Heart left ventricle (tissue), 16 donors: ENCODE measurements around the gene PRDM11. TPM values are rescaled to one million over a fixed set of nuclear protein-coding genes. Genes with fewer than 3 reads are reported as not detected.

Source experiments
- ATAC-seq, 4 donors: fragments of 200-7000 bp; cut with Tn5 transposase; one replicate each; pipeline ENCODE4 v1.9.1; 2020 to 2022; ENCODE audit warnings: moderate library complexity in 4 of 4, mild to moderate bottlenecking in 3 of 4, moderate number of reproducible peaks in 1 of 4
- DNase-seq, 5 donors: peaks; one replicate each; pipeline ENCODE4 v3.0.0-alpha.2; 2020
- H3K27ac ChIP-seq, 12 donors: fragments of 200-600 bp; sonication (generic) in 4 of 12; one replicate each; pipeline versions ENCODE4 v1.5.0 to v1.8.0; 2016 to 2022; ENCODE audit warnings: mild to moderate bottlenecking in 2 of 12
- H3K27me3 ChIP-seq, 9 donors: fragments of 200-600 bp; sonication (generic) in 2 of 9; one replicate each; pipeline versions ENCODE4 v1.5.1 to v1.8.0; 2016 to 2022; ENCODE audit warnings: mild to moderate bottlenecking in 3 of 9
- H3K36me3 ChIP-seq, 9 donors: fragments of 200-600 bp; sonication (generic) in 2 of 9; one replicate each; pipeline versions ENCODE4 v1.5.0 to v1.8.0; 2018 to 2022; ENCODE audit warnings: mild to moderate bottlenecking in 2 of 9
- H3K4me1 ChIP-seq, 12 donors: fragments of 200-600 bp; sonication (generic) in 4 of 12; one replicate each; pipeline versions ENCODE4 v1.5.0 to v1.8.0; 2016 to 2022; ENCODE audit warnings: mild to moderate bottlenecking in 3 of 12
- H3K4me3 ChIP-seq, 12 donors: fragments of 200-600 bp; sonication (generic) in 4 of 12; one replicate each; pipeline versions ENCODE4 v1.5.0 to v1.8.0; 2017 to 2022; ENCODE audit warnings: mild to moderate bottlenecking in 9 of 12, moderate library complexity in 4 of 12
- H3K9me3 ChIP-seq, 12 donors: fragments of 200-600 bp; sonication (generic) in 4 of 12; one replicate each; pipeline versions ENCODE4 v1.5.0 to v1.8.0; 2016 to 2022; ENCODE audit warnings: mild to moderate bottlenecking in 1 of 12
- CTCF ChIP-seq, 12 donors: fragments of 200-600 bp; sonication (generic) in 4 of 12; IDR thresholded peaks; one replicate each; pipeline versions ENCODE4 v1.5.0 to v1.8.0; 2018 to 2022; ENCODE audit warnings: antibody characterized with exemption in 12 of 12, mild to moderate bottlenecking in 5 of 12
- POLR2A ChIP-seq, 2 donors: fragments of 450-650 bp; IDR thresholded peaks; one replicate each; pipeline ENCODE4 v1.6.1; 2017; ENCODE audit warnings: antibody characterized with exemption in 2 of 2, mild to moderate bottlenecking in 2 of 2, moderate library complexity in 2 of 2
- WGBS, 4 donors: extraction: QIAGEN DNeasy Blood & Tissue Kit in 2 of 4; methylation state at CpG; one replicate each; pipeline versions ENCODE4 v1.1.5 to v1.1.7; 2013 to 2018; 5-methylcytosine and 5-hydroxymethylcytosine counted together
- intact Hi-C, 10 donors: fragments of 100-400 bp; cut with DNase I; formaldehyde crosslinking; loops; one replicate each; pipeline versions ENCODE4 v1.11.1 to v1.14.2; 2022
- polyA plus RNA-seq, 2 donors: library from polyadenylated mRNA; stranded (reverse); fragments of 200-250 nt; gene quantifications; one replicate each; pipeline ENCODE4 v1.2.3, GENCODE V29; 2013
- total RNA-seq, 9 donors: library from RNA; depleted of rRNA in 2 of 9; stranded (reverse); fragments of >200 nt in 2 of 9; fragmentation: NEBNext Ultra II Directional in 3 of 9; extraction: Animal tissue kit (Norgen Biotek cat#: 25700) in 3 of 9; gene quantifications; one replicate each; pipeline versions ENCODE4 v1.1.0 to v1.2.4, GENCODE V29; 2016 to 2023
- donor health status: ischemic (EF 13 %, LVEDD 7.1; RV severe dilation, severe dysfunction).
- donor health status: healthy with polysubstance abuse.
- donor health status: DM: no; HTN: yes; CAD: no.
- donor health status: DM: no; HTN: no; CAD: no.
- donor health status: ischemic (EF 25% LVEDD 6.9; RV normal size, moderate dysfunction).
- donor health status: ischemic (EF 25% LVEDD 5.7; RV mildly dilated, moderate dysfunction).
- donor health status: healthy.
- donor health status: DM: yes; HTN: yes; CAD: no.
- donor health status: ischemic (EF 35%, LVEDD 5.7; RV mildly dilated, moderate dysfunction).
- donor health status: nonischemic (EF 11% LVEDD 7.7; RV severe dilation, severe dysfunction).
- donor health status: DM: yes; HTN: yes; CAD: no.
- donor health status: PGD.
- donor health status: ischemic (EF 29% LVEDD 5.4; RV normal size, mild dysfunction).
- donor health status: nonischemic (EF 23%, LVEDD 6.1; RV moderate dilation, normal function).

Gene PRDM11
- total and polyA plus RNA-seq, 11 donors: 4.5 to 29.6 (median 18.2) TPM

GRCh38 chr11:45259592-45259991, 113.2 kb downstream of the PRDM11 start:
- TF ChIP-seq POLR2A (IDR thresholded peaks at IDR 0.05) (no peak), CTCF (IDR thresholded peaks at IDR 0.05) (no peak)
- peak in 2 of 4 donors; percentile 22 to 29 for ATAC-seq
- H3K9me3 ChIP-seq: no peaks in the 10 kb centered on the region
- WGBS, 4 donors: 92 to 99% (median 94%) methylated on average over 3 of the region's 3 CpGs
- no peaks in the 10 kb centered on the region for H3K36me3 ChIP-seq
- H3K4me1 ChIP-seq: no peaks in the 10 kb centered on the region
- no peak overlapping the region for H3K4me3 ChIP-seq
- peaks cover 0 to 21% (median 7%) of the 10 kb centered on the region in 9 donors for H3K27me3 ChIP-seq
- DNase-seq: no peak
- H3K27ac ChIP-seq: no peak overlapping the region
- intact Hi-C loops: no loop called here

- TF ChIP-seq POLR2A (IDR thresholded peaks at IDR 0.05) (no peak), CTCF (IDR thresholded peaks at IDR 0.05) (no peak)
- intact Hi-C loops: no loop called here
- ATAC-seq (no peak), DNase-seq (no peak)
- no peaks in the 10 kb centered on the region for H3K36me3 ChIP-seq
- peaks cover 0 to 26% (median 8%) of the 10 kb centered on the region in 9 donors for H3K27me3 ChIP-seq
- no peaks in the 10 kb centered on the region for H3K9me3 ChIP-seq
- H3K27ac ChIP-seq: no peak overlapping the region
- no peak overlapping the region for H3K4me3 ChIP-seq
- no peaks in the 10 kb centered on the region for H3K4me1 ChIP-seq
These were observed 113.6 kb downstream of the PRDM11 start for GRCh38 chr11:45260071-45260470.

GRCh38 chr11:45262900-45263299, 116.5 kb downstream of the PRDM11 start:
- Histone ChIP-seq H3K27ac (no peak overlapping the region), H3K27me3 (peaks cover 0 to 34% (median 8%) of the 10 kb centered on the region in 9 donors), H3K36me3 (no peaks in the 10 kb centered on the region), H3K9me3 (no peaks in the 10 kb centered on the region), H3K4me1 (no peaks in the 10 kb centered on the region), H3K4me3 (no peak overlapping the region)
- no peak for DNase-seq
- TF ChIP-seq POLR2A (IDR thresholded peaks at IDR 0.05) (no peak), CTCF (IDR thresholded peaks at IDR 0.05) (no peak)
- intact Hi-C loops: no loop called here
- WGBS, 4 donors: 68 to 75% (median 72%) methylated on average over 4 of the region's 4 CpGs
- ATAC-seq: no peak

- 83 to 92% (median 89%) methylated on average over 3 of the region's 3 CpGs for WGBS, 4 donors
- peaks cover 0 to 34% (median 8%) of the 10 kb centered on the region in 9 donors for H3K27me3 ChIP-seq
- no peak for TF ChIP-seq CTCF (IDR thresholded peaks at IDR 0.05)
- no peak for TF ChIP-seq POLR2A (IDR thresholded peaks at IDR 0.05)
These were observed 117.3 kb downstream of the PRDM11 start for GRCh38 chr11:45263773-45264172.

More at GRCh38 chr11:45263773-45264172, 117.3 kb downstream of the PRDM11 start:
- H3K4me1 ChIP-seq: no peaks in the 10 kb centered on the region
- H3K9me3 ChIP-seq: no peaks in the 10 kb centered on the region
- ATAC-seq (no peak), DNase-seq (no peak)
- H3K4me3 ChIP-seq: no peak overlapping the region
- no peak overlapping the region for H3K27ac ChIP-seq
- H3K36me3 ChIP-seq: no peaks in the 10 kb centered on the region
- intact Hi-C loops: no loop called here
